Posterior cingulate gyrus (tissue), 11 donors: ENCODE data around the gene CYBB.
A peak's percentile ranks its signal among the peaks of the same experiment; 100 is the strongest.

Experiments
- DNase-seq, 10 donors: peaks; one replicate each; pipeline versions ENCODE4 v3.0.0 to v3.0.0-alpha.2; 2020 to 2021; ENCODE audit warnings: mixed read lengths in 3 of 10
- intact Hi-C: fragments of 100-400 bp; cut with DNase I; formaldehyde crosslinking; loops from one replicate; pipeline ENCODE4 v1.15.1; 2023

The CYBB gene

GRCh38 chrX:37829721-37830120 lies 49.9 kb downstream of the CYBB start:
- intact Hi-C loops = no loop called here
- DNase-seq = no peak

- intact Hi-C loops = no loop called here
- DNase-seq = no peak
Measured at GRCh38 chrX:37830371-37830770, 50.5 kb downstream of the CYBB start.

GRCh38 chrX:37834937-37835336 lies 55.1 kb downstream of the CYBB start:
- DNase-seq = no peak
- intact Hi-C loops = no loop called here

GRCh38 chrX:37840931-37841330 lies 61.1 kb downstream of the CYBB start:
- intact Hi-C loops = no loop called here
- DNase-seq = no peak

- no peak for DNase-seq
- intact Hi-C loops = no loop called here
Measured at GRCh38 chrX:37844622-37845021, 64.8 kb downstream of the CYBB start.

- DNase-seq = no peak
Measured at GRCh38 chrX:37846141-37846540, 66.3 kb downstream of the CYBB start.

GRCh38 chrX:37846558-37846933 lies 66.7 kb downstream of the CYBB start:
- no peak for DNase-seq
- intact Hi-C loops = no loop called here

More at GRCh38 chrX:37846141-37846540, 66.3 kb downstream of the CYBB start:
- intact Hi-C loops = no loop called here

- DNase-seq = peak; percentile 51 to 96 (median 68)
- intact Hi-C loops = no loop called here
Measured at GRCh38 chrX:37846934-37847732, 67.3 kb downstream of the CYBB start, which contains the start of gene DYNLT3. TSS of gene DYNLT3 (minus strand) at chrX:37847571. CDS start at chrX:37847510, 61 bp downstream.

GRCh38 chrX:37847733-37848197 lies 67.9 kb downstream of the CYBB start:
- DNase-seq = no peak
- intact Hi-C loops = no loop called here

GRCh38 chrX:37854148-37854547 lies 74.3 kb downstream of the CYBB start:
- intact Hi-C loops = no loop called here
- DNase-seq = no peak

GRCh38 chrX:37854748-37855147 lies 74.9 kb downstream of the CYBB start:
- no peak for DNase-seq
- intact Hi-C loops = no loop called here

- intact Hi-C loops = no loop called here
- no peak for DNase-seq
Measured at GRCh38 chrX:37860721-37861120, 80.9 kb downstream of the CYBB start.

GRCh38 chrX:37862851-37863250 lies 83.0 kb downstream of the CYBB start:
- DNase-seq = no peak
- intact Hi-C loops = no loop called here
